ENCODE data around the gene NTM.
"Not testable (repeated sequence)": the region's sequence is repeated elsewhere in the genome, so short reads cannot be mapped to it uniquely, and the experiment has no call there.

NTM gene

GRCh38 chr11:131422029-131422428 lies 51.6 kb downstream of the NTM start:
- H3K4me1 ChIP-seq: no peaks in the 10 kb centered on the region
- H3K36me3 ChIP-seq: no peaks in the 10 kb centered on the region

DNA sequence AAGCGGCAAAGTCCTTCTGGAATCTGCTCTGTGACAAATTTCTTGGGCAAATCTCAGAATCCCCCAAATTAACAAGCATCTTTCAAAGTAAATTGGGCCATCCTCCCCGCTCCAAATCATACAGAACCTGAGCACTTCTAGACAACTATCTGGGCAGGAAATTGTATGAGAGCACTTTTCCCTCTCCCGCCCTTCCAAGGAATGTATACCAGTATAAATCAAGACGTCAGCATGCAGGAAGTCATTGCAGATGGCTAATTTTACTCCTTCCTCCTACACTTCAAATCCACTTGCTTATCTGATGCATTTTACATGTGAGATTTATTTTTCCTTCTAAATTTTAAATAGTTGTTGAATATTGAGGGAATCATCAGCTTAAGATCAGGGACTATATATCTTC lies 52.1 kb downstream of the NTM start:
- Histone ChIP-seq H3K4me3 (ENCODE audit: low read depth, low read length) (no peak overlapping the region), H3K4me1 (no peaks in the 10 kb centered on the region), H3K9me3 (no peaks in the 10 kb centered on the region), H3K27me3 (no peaks in the 10 kb centered on the region), H3K36me3 (no peaks in the 10 kb centered on the region)
- no peak for DNase-seq
- no peak for TF ChIP-seq CTCF (IDR thresholded peaks at IDR 0.05; ENCODE audit: low read depth, low read length)

More at GRCh38 chr11:131422029-131422428, 51.6 kb downstream of the NTM start:
- no peaks in the 10 kb centered on the region for H3K9me3 ChIP-seq
- DNase-seq: no peak
- H3K27me3 ChIP-seq: no peaks in the 10 kb centered on the region
- H3K4me3 ChIP-seq (ENCODE audit: low read depth, low read length): no peak overlapping the region
- no peak for TF ChIP-seq CTCF (IDR thresholded peaks at IDR 0.05; ENCODE audit: low read depth, low read length)

- H3K4me1 ChIP-seq: no peaks in the 10 kb centered on the region
- no peak for TF ChIP-seq CTCF (IDR thresholded peaks at IDR 0.05; ENCODE audit: low read depth, low read length)
- no peak overlapping the region for H3K4me3 ChIP-seq (ENCODE audit: low read depth, low read length)
- H3K9me3 ChIP-seq: no peaks in the 10 kb centered on the region
- no peaks in the 10 kb centered on the region for H3K27me3 ChIP-seq
- no peaks in the 10 kb centered on the region for H3K36me3 ChIP-seq
- DNase-seq: no peak
These were observed 53.3 kb downstream of the NTM start for GRCh38 chr11:131423688-131424087.

GRCh38 chr11:131424257-131424876 lies 54.0 kb downstream of the NTM start:
- H3K27me3 ChIP-seq; H3K4me3 ChIP-seq (ENCODE audit: low read depth, low read length); H3K36me3 ChIP-seq; H3K9me3 ChIP-seq; H3K4me1 ChIP-seq; DNase-seq: not testable (repeated sequence)

DNA sequence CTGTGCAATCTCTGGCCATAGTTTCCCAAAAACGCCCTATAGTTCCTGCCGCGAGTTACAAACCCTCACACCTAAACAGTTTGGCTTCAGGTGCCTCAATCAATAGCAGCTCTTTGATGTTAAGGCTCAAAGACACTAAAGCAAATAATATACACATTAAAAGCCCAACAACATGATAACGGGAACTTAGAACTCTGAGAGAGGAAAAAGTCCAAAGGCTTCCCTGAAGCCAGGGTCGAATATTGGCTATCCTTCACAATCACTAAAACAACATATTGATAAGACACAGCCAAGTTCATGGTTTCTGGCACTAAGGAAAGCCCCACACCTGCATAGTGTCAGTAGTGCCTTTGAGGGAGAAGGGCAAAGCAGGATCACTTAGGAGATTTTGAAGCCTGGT lies 54.9 kb downstream of the NTM start:
- H3K36me3 ChIP-seq: no peaks in the 10 kb centered on the region
- H3K9me3 ChIP-seq: no peaks in the 10 kb centered on the region
- H3K27me3 ChIP-seq: no peaks in the 10 kb centered on the region
- no peak for TF ChIP-seq CTCF (IDR thresholded peaks at IDR 0.05; ENCODE audit: low read depth, low read length)
- no peak for DNase-seq
- H3K4me1 ChIP-seq: no peaks in the 10 kb centered on the region
- H3K4me3 ChIP-seq (ENCODE audit: low read depth, low read length): no peak overlapping the region

- Histone ChIP-seq H3K27me3 (no peaks in the 10 kb centered on the region), H3K36me3 (no peaks in the 10 kb centered on the region), H3K9me3 (no peaks in the 10 kb centered on the region), H3K4me1 (no peaks in the 10 kb centered on the region), H3K4me3 (ENCODE audit: low read depth, low read length) (no peak overlapping the region)
- no peak for TF ChIP-seq CTCF (IDR thresholded peaks at IDR 0.05; ENCODE audit: low read depth, low read length)
- no peak for DNase-seq
These were observed 58.4 kb downstream of the NTM start for GRCh38 chr11:131428853-131429252.

Data from BE2C (cell line).